GM06990 (cell line): Measurements from ENCODE around the gene ZNF136.

Experiments
- DNase-seq: peaks from one replicate; pipeline ENCODE4 v3.0.0-alpha.2; 2011; ENCODE audit not compliant: insufficient read length; ENCODE audit errors: extremely low read depth
- H3K27me3 ChIP-seq: replicated peaks from 2 replicates; pipeline ENCODE4 v1.6.0; 2011; ENCODE audit warnings: low read length; ENCODE audit not compliant: control insufficient read depth, insufficient read depth
- H3K36me3 ChIP-seq: 2 replicates; pipeline ENCODE4 v1.5.1; 2011; ENCODE audit warnings: low read length; ENCODE audit not compliant: control insufficient read depth, insufficient read depth
- H3K4me3 ChIP-seq: replicated peaks from 2 replicates; pipeline ENCODE4 v1.5.1; 2011; ENCODE audit warnings: low read depth, mild to moderate bottlenecking, control low read depth, low read length
- CTCF ChIP-seq: IDR thresholded peaks from 2 replicates; pipeline ENCODE4 v1.5.1; 2011; ENCODE audit warnings: low read length, control low read depth, mild to moderate bottlenecking, inconsistent platforms; ENCODE audit not compliant: insufficient read depth, poor library complexity, severe bottlenecking

ZNF136 gene

GRCh38 chr19:12222980-12223630, 60.2 kb downstream of the ZNF136 start:
- H3K36me3 ChIP-seq = no peaks in the 10 kb centered on the region

GRCh38 chr19:12224676-12225075, 61.8 kb downstream of the ZNF136 start:
- Histone ChIP-seq H3K27me3 (no peaks in the 10 kb centered on the region), H3K36me3 (no peaks in the 10 kb centered on the region), H3K4me3 (no peak overlapping the region)
- no peak for TF ChIP-seq CTCF
- no peak for DNase-seq

More at GRCh38 chr19:12222980-12223630, 60.2 kb downstream of the ZNF136 start:
- TF ChIP-seq CTCF = no peak
- Histone ChIP-seq H3K4me3 (no peak overlapping the region), H3K27me3 (no peaks in the 10 kb centered on the region)
- DNase-seq = no peak

- no peak for TF ChIP-seq CTCF
These were observed 67.1 kb downstream of the ZNF136 start for GRCh38 chr19:12229990-12230389.

GRCh38 chr19:12230751-12231733, 68.1 kb downstream of the ZNF136 start:
- Histone ChIP-seq H3K4me3 (no peak overlapping the region), H3K27me3 (no peaks in the 10 kb centered on the region), H3K36me3 (no peaks in the 10 kb centered on the region)
- no peak for TF ChIP-seq CTCF
- no peak for DNase-seq

More at GRCh38 chr19:12229990-12230389, 67.1 kb downstream of the ZNF136 start:
- Histone ChIP-seq H3K27me3 (no peaks in the 10 kb centered on the region), H3K4me3 (no peak overlapping the region), H3K36me3 (no peaks in the 10 kb centered on the region)
- DNase-seq = no peak

- no peaks in the 10 kb centered on the region for H3K27me3 ChIP-seq
- no peak for DNase-seq
- no peaks in the 10 kb centered on the region for H3K36me3 ChIP-seq
- TF ChIP-seq CTCF = no peak
- no peak overlapping the region for H3K4me3 ChIP-seq
These were observed 70.1 kb downstream of the ZNF136 start for GRCh38 chr19:12232961-12233360.
